Measurements from ENCODE around the gene GGTLC1.
"Not testable (repeated sequence)": the region's sequence is repeated elsewhere in the genome, so short reads cannot be mapped to it uniquely, and the experiment has no call there.

Gene GGTLC1

GRCh38 chr20:23988561-23988960, at the start of gene GGTLC1:
Gene GGTLC1, minus strand, starts transcription at chr20:23988779. Its CDS starts 2,168 bp downstream, at chr20:23986611.
- no peak for DNase-seq

- DNase-seq = no peak
These were observed 46.2 kb upstream of the GGTLC1 start for GRCh38 chr20:24034820-24035219.

- DNase-seq = no peak
These were observed 45.0 kb upstream of the GGTLC1 start for GRCh38 chr20:24033565-24033964.

GRCh38 chr20:24033151-24033550, 44.6 kb upstream of the GGTLC1 start:
- DNase-seq = no peak

GRCh38 chr20:24032400-24032898, 43.9 kb upstream of the GGTLC1 start:
- DNase-seq = no peak

- DNase-seq = no peak
These were observed 38.6 kb upstream of the GGTLC1 start for GRCh38 chr20:24027229-24027628.

GRCh38 chr20:24022621-24023180, 34.1 kb upstream of the GGTLC1 start:
- DNase-seq = no peak

- DNase-seq = no peak
These were observed 30.2 kb upstream of the GGTLC1 start for GRCh38 chr20:24018796-24019195.

GRCh38 chr20:24017458-24017755, 28.8 kb upstream of the GGTLC1 start:
- no peak for DNase-seq

- peak; percentile 49 for DNase-seq
These were observed 28.3 kb upstream of the GGTLC1 start for GRCh38 chr20:24016607-24017457.

GRCh38 chr20:24013953-24014352, 25.4 kb upstream of the GGTLC1 start:
- no peak for DNase-seq

- DNase-seq = no peak
These were observed 22.7 kb upstream of the GGTLC1 start for GRCh38 chr20:24011282-24011681.

GRCh38 chr20:24007758-24008157, 19.2 kb upstream of the GGTLC1 start:
- DNase-seq = no peak

- DNase-seq = no peak
These were observed 18.6 kb upstream of the GGTLC1 start for GRCh38 chr20:24007073-24007595.

- no peak for DNase-seq
These were observed 18.0 kb upstream of the GGTLC1 start for GRCh38 chr20:24006626-24007025.

- DNase-seq = no peak
These were observed 15.9 kb upstream of the GGTLC1 start for GRCh38 chr20:24004471-24004870.

GRCh38 chr20:24002896-24003295, 14.3 kb upstream of the GGTLC1 start:
- DNase-seq = no peak

- no peak for DNase-seq
These were observed 13.3 kb upstream of the GGTLC1 start for GRCh38 chr20:24001712-24002405.

- DNase-seq = no peak
These were observed 10.3 kb upstream of the GGTLC1 start for GRCh38 chr20:23998844-23999243.

GRCh38 chr20:23998392-23998791, 9.8 kb upstream of the GGTLC1 start:
- DNase-seq = no peak

GRCh38 chr20:23995905-23996666, 7.5 kb upstream of the GGTLC1 start:
- DNase-seq = peak; percentile 20

GRCh38 chr20:23995291-23995690, 6.7 kb upstream of the GGTLC1 start:
- DNase-seq = not testable (repeated sequence)

Data from kidney glomerular epithelial cell (primary cell).